ENCODE results near the gene TIGAR. TPM values are rescaled to one million over a fixed set of nuclear protein-coding genes. Genes with fewer than 3 reads are reported as not detected.

Gene TIGAR
- total RNA-seq, 1 donor from 2014 or later = 20.2 TPM

- DNase-seq (ENCODE audit: low read depth, low spot score) = no peak
Observed at GRCh38 chr12:4370265-4370664, 49.3 kb downstream of the TIGAR start.

GRCh38 chr12:4372653-4373052 is 51.6 kb downstream of the TIGAR start:
- DNase-seq (ENCODE audit: low read depth, low spot score) = no peak

- no peak for DNase-seq (ENCODE audit: low read depth, low spot score)
Observed at GRCh38 chr12:4375449-4375848, 54.4 kb downstream of the TIGAR start.

GRCh38 chr12:4378772-4379171 is 57.8 kb downstream of the TIGAR start:
- DNase-seq (ENCODE audit: low read depth, low spot score) = no peak

GRCh38 chr12:4379405-4379804 is 58.4 kb downstream of the TIGAR start, which contains the start of gene FGF23:
FGF23 (minus strand) TSS chr12:4379712; CDS start chr12:4379582, 130 bp downstream.
- DNase-seq (ENCODE audit: low read depth, low spot score) = no peak

GRCh38 chr12:4380332-4380731 is 59.3 kb downstream of the TIGAR start:
- no peak for DNase-seq (ENCODE audit: low read depth, low spot score)

GRCh38 chr12:4383304-4383865 is 62.4 kb downstream of the TIGAR start:
- no peak for DNase-seq (ENCODE audit: low read depth, low spot score)

- no peak for DNase-seq (ENCODE audit: low read depth, low spot score)
Observed at GRCh38 chr12:4386801-4387200, 65.8 kb downstream of the TIGAR start.

GRCh38 chr12:4387607-4388006 is 66.6 kb downstream of the TIGAR start:
- DNase-seq (ENCODE audit: low read depth, low spot score) = no peak

GRCh38 chr12:4388032-4388431 is 67.0 kb downstream of the TIGAR start:
- no peak for DNase-seq (ENCODE audit: low read depth, low spot score)

GRCh38 chr12:4388662-4389061 is 67.6 kb downstream of the TIGAR start:
- no peak for DNase-seq (ENCODE audit: low read depth, low spot score)

- no peak for DNase-seq (ENCODE audit: low read depth, low spot score)
Observed at GRCh38 chr12:4392223-4392742, 71.3 kb downstream of the TIGAR start.

GRCh38 chr12:4393211-4393610 is 72.2 kb downstream of the TIGAR start:
- no peak for DNase-seq (ENCODE audit: low read depth, low spot score)

- no peak for DNase-seq (ENCODE audit: low read depth, low spot score)
Observed at GRCh38 chr12:4395818-4396217, 74.8 kb downstream of the TIGAR start.

GRCh38 chr12:4401117-4401516 is 80.1 kb downstream of the TIGAR start:
- no peak for DNase-seq (ENCODE audit: low read depth, low spot score)

GRCh38 chr12:4402996-4403395 is 82.0 kb downstream of the TIGAR start:
- DNase-seq (ENCODE audit: low read depth, low spot score) = no peak

Other genes starting within 250 kb of the TIGAR start
- gene CCND2, start 47.5 kb upstream of the TIGAR start, total RNA-seq = 6.1 and 24.8 TPM in 2 replicates
- not detected in 2 replicates for gene FGF23, start 58.5 kb downstream of the TIGAR start, total RNA-seq
- gene FGF6, start 124.6 kb downstream of the TIGAR start, total RNA-seq = not detected in 2 replicates
- 13.3 and 22.8 TPM in 2 replicates for gene RAD51AP1, start 217.7 kb downstream of the TIGAR start, total RNA-seq
- 51.7 and 70.7 TPM in 2 replicates for gene DYRK4, start 241.0 kb downstream of the TIGAR start, total RNA-seq